ENCODE measurements around the gene NEK1. TPM values are rescaled to one million over a fixed set of nuclear protein-coding genes. Genes with fewer than 3 reads are reported as not detected.
"Not testable (repeated sequence)": the region's sequence is repeated elsewhere in the genome, so short reads cannot be mapped to it uniquely, and the experiment has no call there.

NEK1 gene
- polyA plus RNA-seq, 3 donors, result 19.7 to 22.8 (median 20.8) TPM

- DNase-seq, result no peak
These were observed 11.2 kb downstream of the NEK1 start for GRCh38 chr4:169601016-169601771.

- no peak for DNase-seq
These were observed 17.7 kb downstream of the NEK1 start for GRCh38 chr4:169594560-169595195.

- DNase-seq, result peak; percentile 40
These were observed 19.3 kb downstream of the NEK1 start for GRCh38 chr4:169593050-169593560.

- peak; percentile 65 for DNase-seq
These were observed 28.8 kb downstream of the NEK1 start for GRCh38 chr4:169583563-169583962.

- DNase-seq, result no peak
These were observed 29.7 kb downstream of the NEK1 start for GRCh38 chr4:169582706-169583105.

GRCh38 chr4:169582203-169582602, 30.2 kb downstream of the NEK1 start:
- DNase-seq, result no peak

- DNase-seq, result no peak
These were observed 38.5 kb downstream of the NEK1 start for GRCh38 chr4:169573889-169574288.

- DNase-seq, result no peak
These were observed 40.9 kb downstream of the NEK1 start for GRCh38 chr4:169571435-169571834.

- not testable (repeated sequence) for DNase-seq
These were observed 41.4 kb downstream of the NEK1 start for GRCh38 chr4:169571012-169571411.

- DNase-seq, result not testable (repeated sequence)
These were observed 42.1 kb downstream of the NEK1 start for GRCh38 chr4:169570266-169570665.

- DNase-seq, result not testable (repeated sequence)
These were observed 43.2 kb downstream of the NEK1 start for GRCh38 chr4:169569188-169569587.

GRCh38 chr4:169567916-169568315, 44.5 kb downstream of the NEK1 start:
- DNase-seq, result no peak

GRCh38 chr4:169566021-169566818, 46.2 kb downstream of the NEK1 start:
- peak; percentile 65 for DNase-seq

- DNase-seq, result no peak
These were observed 46.8 kb downstream of the NEK1 start for GRCh38 chr4:169565606-169566005.

GRCh38 chr4:169557061-169557636, 55.2 kb downstream of the NEK1 start:
- DNase-seq, result peak; percentile 8

GRCh38 chr4:169546548-169546947, 65.8 kb downstream of the NEK1 start:
- not testable (repeated sequence) for DNase-seq

- DNase-seq, result no peak
These were observed 71.6 kb downstream of the NEK1 start for GRCh38 chr4:169540774-169541173.

GRCh38 chr4:169530048-169530447, 82.3 kb downstream of the NEK1 start:
- DNase-seq, result no peak

- no peak for DNase-seq
These were observed 88.6 kb downstream of the NEK1 start for GRCh38 chr4:169523796-169524195.

GRCh38 chr4:169510617-169511016, 101.8 kb downstream of the NEK1 start:
- DNase-seq, result no peak

GRCh38 chr4:169506903-169507302, 105.5 kb downstream of the NEK1 start:
- no peak for DNase-seq

GRCh38 chr4:169499907-169500306, 112.5 kb downstream of the NEK1 start:
- not testable (repeated sequence) for DNase-seq

All from renal pelvis (tissue), 4 donors.